Measurements from ENCODE around the gene CREB3L1. TPM values are rescaled to one million over a fixed set of nuclear protein-coding genes. Genes with fewer than 3 reads are reported as not detected.

Gene CREB3L1
- total RNA-seq, 1 donor from 2014 or later, result 0.43 TPM

GRCh38 chr11:46238078-46238966 lies 39.1 kb upstream of the CREB3L1 start:
- peaks cover 27% of the 10 kb centered on the region for H3K4me1 ChIP-seq
- H3K4me2 ChIP-seq, result peak overlapping the region; percentile 85
- H4K20me1 ChIP-seq (ENCODE audit: low read depth), result no peaks in the 10 kb centered on the region
- Mint-ChIP-seq H3K4me1 (peaks cover 47% of the 10 kb centered on the region), H3K36me3 (no peaks in the 10 kb centered on the region), H3K4me3 (peak overlapping the region; percentile 81), H3K27ac (no peak overlapping the region), H3K27me3 (ENCODE audit: insufficient read depth, low read depth) (peaks cover 27% of the 10 kb centered on the region), H3K9me3 (peaks cover 3% of the 10 kb centered on the region)
- peak overlapping the region; percentile 97 for H2AFZ ChIP-seq (replicated peaks)
- H3K9ac ChIP-seq, result no peak overlapping the region
- H3F3A ChIP-seq (ENCODE audit: low read depth), result peaks cover 62% of the 10 kb centered on the region
- H3K79me2 ChIP-seq (ENCODE audit: low read depth), result no peaks in the 10 kb centered on the region
- TF ChIP-seq EZH2 (IDR thresholded peaks at IDR 0.05) (peak; percentile 18), CTCF (IDR thresholded peaks at IDR 0.05) (no peak), EZH2phosphoT487 (IDR thresholded peaks at IDR 0.05) (no peak)
- peaks cover 40% of the 10 kb centered on the region for H3K27me3 ChIP-seq
- H3K27ac ChIP-seq, result no peak overlapping the region
- no peaks in the 10 kb centered on the region for H3K9me3 ChIP-seq (ENCODE audit: low read depth)
- H3K4me3 ChIP-seq, result peak overlapping the region; percentile 48
- no peaks in the 10 kb centered on the region for H3K36me3 ChIP-seq
- peak; percentile 84 for DNase-seq (ENCODE audit: low spot score)

GRCh38 chr11:46238967-46239800 lies 38.3 kb upstream of the CREB3L1 start:
- Histone ChIP-seq H3K27me3 (peaks cover 40% of the 10 kb centered on the region), H3K9ac (no peak overlapping the region), H3K79me2 (ENCODE audit: low read depth) (no peaks in the 10 kb centered on the region), H2AFZ (replicated peaks) (peak overlapping the region; percentile 97), H4K20me1 (ENCODE audit: low read depth) (no peaks in the 10 kb centered on the region), H3K36me3 (no peaks in the 10 kb centered on the region), H3K4me2 (peak overlapping the region; percentile 85), H3K9me3 (ENCODE audit: low read depth) (no peaks in the 10 kb centered on the region), H3K4me1 (peaks cover 26% of the 10 kb centered on the region), H3F3A (ENCODE audit: low read depth) (peaks cover 58% of the 10 kb centered on the region), H3K27ac (no peak overlapping the region), H3K4me3 (peak overlapping the region; percentile 48)
- Mint-ChIP-seq H3K9me3 (peaks cover 3% of the 10 kb centered on the region), H3K36me3 (no peaks in the 10 kb centered on the region), H3K4me1 (peaks cover 47% of the 10 kb centered on the region), H3K4me3 (peak overlapping the region; percentile 81), H3K27ac (peak overlapping the region; percentile 90), H3K27me3 (ENCODE audit: insufficient read depth, low read depth) (peaks cover 27% of the 10 kb centered on the region)
- TF ChIP-seq EZH2 (IDR thresholded peaks at IDR 0.05), result peak; percentile 18
- TF ChIP-seq CTCF (IDR thresholded peaks at IDR 0.05), result peak; percentile 97
- TF ChIP-seq EZH2phosphoT487 (IDR thresholded peaks at IDR 0.05), result no peak
- peak; percentile 94 for DNase-seq (ENCODE audit: low spot score)

GRCh38 chr11:46239801-46240061 lies 37.7 kb upstream of the CREB3L1 start:
- no peak overlapping the region for H3K27ac ChIP-seq
- peaks cover 53% of the 10 kb centered on the region for H3F3A ChIP-seq (ENCODE audit: low read depth)
- H3K36me3 ChIP-seq, result no peaks in the 10 kb centered on the region
- no peaks in the 10 kb centered on the region for H4K20me1 ChIP-seq (ENCODE audit: low read depth)
- H3K9me3 ChIP-seq (ENCODE audit: low read depth), result no peaks in the 10 kb centered on the region
- peaks cover 20% of the 10 kb centered on the region for H3K4me1 ChIP-seq
- TF ChIP-seq CTCF (IDR thresholded peaks at IDR 0.05) (no peak), EZH2 (IDR thresholded peaks at IDR 0.05) (no peak), EZH2phosphoT487 (IDR thresholded peaks at IDR 0.05) (no peak)
- H2AFZ ChIP-seq (replicated peaks), result no peak overlapping the region
- H3K9me3 Mint-ChIP-seq, result peaks cover 3% of the 10 kb centered on the region
- H3K27me3 ChIP-seq, result peaks cover 40% of the 10 kb centered on the region
- H3K79me2 ChIP-seq (ENCODE audit: low read depth), result no peaks in the 10 kb centered on the region
- peaks cover 27% of the 10 kb centered on the region for H3K27me3 Mint-ChIP-seq (ENCODE audit: insufficient read depth, low read depth)
- H3K4me3 ChIP-seq, result no peak overlapping the region
- no peak overlapping the region for H3K9ac ChIP-seq
- no peak overlapping the region for H3K4me2 ChIP-seq
- DNase-seq (ENCODE audit: low spot score), result no peak
- H3K27ac Mint-ChIP-seq, result no peak overlapping the region
- H3K36me3 Mint-ChIP-seq, result no peaks in the 10 kb centered on the region
- peaks cover 43% of the 10 kb centered on the region for H3K4me1 Mint-ChIP-seq
- no peak overlapping the region for H3K4me3 Mint-ChIP-seq
